HG03108 (cell line): ENCODE results near the gene SBF2.

Experiments used
- ATAC-seq: cut with Tn5 transposase; IDR thresholded peaks from one replicate; pipeline ENCODE4 v1.9.1; 2021; ENCODE audit warnings: moderate library complexity; ENCODE audit not compliant: unreplicated experiment

Gene SBF2

DNA sequence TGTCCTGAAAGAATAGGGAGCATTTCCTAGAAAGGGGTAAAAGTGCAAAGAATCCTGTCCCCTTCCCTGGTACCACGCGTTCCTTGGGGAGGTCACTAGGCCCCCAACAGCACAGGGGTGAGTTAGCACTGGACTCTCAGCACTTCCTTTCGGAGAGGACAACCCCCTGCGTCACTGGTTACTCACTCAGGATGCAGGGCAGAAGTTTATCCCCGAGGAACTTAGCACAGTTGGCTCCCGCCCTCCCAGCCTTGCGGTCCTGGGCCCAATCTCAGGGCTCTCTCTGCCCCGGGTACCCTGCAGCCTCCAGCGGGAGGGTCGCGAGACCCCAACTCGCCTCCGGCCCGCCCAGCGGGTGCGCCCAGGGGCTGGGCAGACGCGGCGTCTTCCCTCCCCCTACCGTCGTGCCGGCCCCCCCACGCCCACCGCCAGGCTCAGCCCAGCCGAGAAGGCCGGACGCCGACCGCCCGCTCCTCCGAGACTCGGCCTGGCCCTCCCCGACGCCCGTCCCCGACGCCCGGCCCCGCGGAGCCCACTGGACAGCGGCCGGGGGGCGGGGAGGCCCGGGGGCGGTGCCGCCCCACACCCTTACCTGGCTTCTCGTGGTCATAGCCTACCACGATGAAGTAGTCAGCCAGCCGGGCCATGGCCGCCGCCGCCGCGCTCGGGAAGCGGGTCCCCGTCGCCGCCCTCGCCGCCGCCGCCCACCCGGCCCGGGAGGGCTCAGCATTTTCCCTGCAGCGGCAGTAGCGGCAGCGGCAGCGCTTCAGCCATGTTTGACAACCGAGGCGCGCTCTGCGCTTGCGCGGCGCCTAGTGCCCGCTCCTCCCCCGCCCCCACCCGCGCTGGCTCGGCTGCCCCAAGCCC is at the start of gene SBF2:
Gene SBF2, minus strand, starts transcription at position 797 of the 867 bp plus-strand sequence. Its CDS starts 150 bp downstream, at position 647.
- peak; percentile 36 for ATAC-seq

- ATAC-seq, result no peak
These were observed 44.3 kb upstream of the SBF2 start for GRCh38 chr11:10338287-10338686.

GRCh38 chr11:10333490-10333889 is 39.5 kb upstream of the SBF2 start:
- no peak for ATAC-seq

DNA sequence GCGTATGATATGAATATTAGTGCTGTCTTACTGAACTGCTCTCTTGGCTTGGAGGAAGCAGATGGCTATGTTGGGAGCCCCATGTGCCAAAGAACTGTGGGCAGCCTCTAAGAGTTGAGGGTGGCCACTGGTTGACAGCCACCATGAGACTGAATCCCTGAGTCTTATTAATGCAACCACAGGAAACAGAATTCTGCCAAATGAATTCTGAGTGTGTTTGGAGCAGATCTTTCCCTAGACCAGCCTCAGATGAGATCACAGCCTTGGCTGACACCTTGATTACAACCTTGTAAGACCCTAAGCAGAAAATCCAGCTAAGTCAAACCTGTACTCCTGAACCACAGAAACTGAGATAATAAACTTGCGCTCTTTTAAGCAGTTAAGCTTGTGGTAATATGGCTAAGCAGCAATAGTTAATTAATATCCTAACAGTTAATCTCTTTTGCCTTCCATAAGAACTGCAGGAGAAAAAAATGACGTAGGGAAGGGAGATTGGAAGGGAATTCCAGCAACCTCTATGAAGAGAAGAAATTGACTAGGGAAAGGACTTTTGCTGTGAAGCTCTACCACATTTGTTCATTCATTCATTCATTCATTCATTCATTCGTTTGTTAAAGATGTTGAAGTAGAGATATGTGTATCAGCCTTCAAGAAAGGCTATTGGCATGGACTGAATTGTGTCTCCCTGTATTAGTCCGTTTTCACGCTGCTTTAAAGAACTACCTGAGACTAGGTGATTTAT is 37.7 kb upstream of the SBF2 start:
- no peak for ATAC-seq

DNA sequence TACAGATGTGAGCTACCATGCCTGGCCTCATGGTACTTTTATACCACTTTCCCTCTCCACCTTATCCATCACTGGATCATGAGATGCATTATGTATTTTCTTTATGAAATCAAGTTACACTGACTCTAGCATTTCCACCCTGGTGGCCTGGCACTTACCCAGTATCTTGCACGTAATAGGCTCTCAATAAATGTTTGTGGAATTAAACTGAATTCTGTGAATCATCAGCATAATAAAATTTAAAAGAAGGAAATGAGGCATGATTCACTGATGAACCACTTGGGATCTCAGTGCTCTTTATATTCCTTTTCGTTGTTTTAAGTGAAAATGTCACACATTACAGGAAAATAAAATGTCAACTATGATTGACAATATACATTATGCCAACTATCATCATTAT is 35.9 kb upstream of the SBF2 start:
- ATAC-seq, result no peak

- ATAC-seq, result no peak
These were observed 35.3 kb upstream of the SBF2 start for GRCh38 chr11:10329356-10329755.

GRCh38 chr11:10328314-10329098 is 34.5 kb upstream of the SBF2 start:
- ATAC-seq, result no peak

- ATAC-seq, result no peak
These were observed 33.2 kb upstream of the SBF2 start for GRCh38 chr11:10327254-10327653.

DNA sequence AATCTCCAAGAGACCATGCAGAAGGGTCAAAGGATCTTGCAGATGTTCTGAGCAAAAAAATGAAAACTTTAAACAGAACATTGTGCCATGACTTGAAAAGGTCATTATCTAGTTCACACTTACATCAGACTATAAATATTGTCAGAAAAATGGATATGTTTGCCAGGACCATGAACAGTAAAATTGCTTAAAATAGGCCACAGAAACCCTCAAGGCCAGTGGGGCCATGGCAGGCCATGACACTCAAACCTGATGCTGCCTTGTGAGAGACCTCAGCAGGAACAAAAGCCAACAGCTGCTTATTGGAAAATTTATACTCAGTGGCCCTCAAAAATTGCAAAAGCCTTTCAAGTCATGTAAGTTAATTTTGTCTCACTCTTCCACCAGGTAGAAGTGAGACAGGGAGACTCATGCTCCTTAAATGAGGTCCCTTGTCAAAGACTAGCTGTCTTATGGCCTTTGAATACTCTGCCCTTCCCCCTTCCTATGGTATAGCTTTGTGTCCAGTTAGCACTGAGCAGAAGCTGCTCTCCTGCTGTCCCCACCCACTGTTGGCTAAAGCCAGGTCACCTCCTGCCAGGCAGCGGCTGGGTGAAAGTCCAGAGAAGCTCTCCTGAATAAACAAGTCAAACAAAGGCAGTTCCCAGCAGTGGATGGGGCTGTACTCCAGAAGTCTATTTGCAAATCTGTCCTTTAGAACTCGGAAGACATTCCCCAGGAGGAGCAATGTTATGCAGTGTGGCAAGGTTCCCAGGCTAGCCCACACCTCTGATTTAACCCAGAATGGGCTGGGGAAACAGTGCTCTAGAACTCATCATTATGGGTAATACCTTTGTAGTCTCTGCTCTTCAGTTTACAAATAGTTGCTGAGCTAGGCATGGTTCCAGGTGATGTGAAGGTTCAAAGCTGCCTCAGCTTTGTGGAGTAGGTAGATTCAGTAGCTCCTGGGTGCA is 32.3 kb upstream of the SBF2 start:
- no peak for ATAC-seq

GRCh38 chr11:10325277-10326011 is 31.4 kb upstream of the SBF2 start:
- no peak for ATAC-seq

GRCh38 chr11:10324474-10324873 is 30.5 kb upstream of the SBF2 start:
- ATAC-seq, result no peak

DNA sequence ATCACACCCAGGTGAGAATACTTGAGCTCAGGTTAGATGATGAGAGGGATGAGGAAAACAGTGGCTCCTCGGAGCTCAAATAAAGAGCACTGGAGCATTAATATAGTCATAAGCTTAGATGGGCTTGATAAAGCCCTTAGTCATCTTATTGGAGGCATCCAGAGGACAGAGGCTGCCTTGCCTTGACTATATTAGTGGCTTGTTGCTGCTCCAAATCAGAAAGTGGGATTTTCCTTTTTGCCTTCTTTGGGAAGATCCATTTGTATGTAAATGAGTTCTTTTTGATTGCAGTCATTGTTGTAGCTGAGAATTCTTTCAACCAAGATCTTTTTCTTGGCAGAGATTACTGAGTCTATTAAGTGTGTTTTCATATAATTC is 29.8 kb upstream of the SBF2 start:
- ATAC-seq, result no peak

DNA sequence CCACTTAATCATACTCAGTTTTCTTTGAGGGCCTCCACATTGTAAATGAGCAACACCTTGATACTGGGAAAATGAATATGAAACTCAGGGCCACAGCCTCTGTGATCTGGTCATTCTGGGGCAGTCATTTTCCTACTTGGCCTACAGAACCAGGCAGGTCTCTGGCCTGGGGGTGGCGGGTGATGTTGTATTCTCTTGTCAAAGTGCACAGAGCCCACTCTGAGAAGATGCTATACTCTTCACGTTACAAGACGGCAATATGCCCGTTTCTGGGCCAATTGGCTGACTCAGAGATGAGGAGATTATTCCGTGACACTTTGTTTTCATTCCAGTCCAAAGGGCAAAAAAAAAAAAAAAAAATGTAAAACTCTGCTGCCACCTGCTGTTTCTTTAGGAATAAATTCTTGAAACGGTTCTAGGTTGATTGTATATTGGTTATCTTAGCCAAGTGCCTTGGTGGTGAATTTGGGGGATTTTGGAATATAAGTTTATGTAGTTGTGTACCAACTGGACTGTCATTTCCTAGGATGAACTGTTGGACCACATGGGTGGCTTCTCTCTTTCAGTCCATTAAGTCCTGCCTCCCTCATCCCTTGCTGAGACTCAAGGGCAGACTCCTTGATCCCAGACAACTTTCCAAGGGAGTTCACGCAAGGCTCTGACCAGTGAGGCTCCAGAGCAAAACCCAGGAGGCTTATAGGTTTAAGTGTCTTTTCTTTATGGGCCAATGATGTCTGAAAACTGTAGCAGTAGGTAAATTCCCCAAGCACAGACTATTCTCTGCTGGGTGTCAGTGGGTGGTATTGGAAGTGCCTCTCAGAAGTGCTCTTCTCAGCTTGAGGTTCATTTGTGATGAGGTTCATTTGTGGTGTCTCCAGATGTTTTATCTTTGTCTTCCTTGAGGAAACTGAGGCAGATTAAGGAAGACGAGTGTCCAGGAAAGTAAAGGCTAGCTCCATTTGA is 29.1 kb upstream of the SBF2 start:
- ATAC-seq, result no peak

GRCh38 chr11:10322401-10322800 is 28.4 kb upstream of the SBF2 start:
- no peak for ATAC-seq

DNA sequence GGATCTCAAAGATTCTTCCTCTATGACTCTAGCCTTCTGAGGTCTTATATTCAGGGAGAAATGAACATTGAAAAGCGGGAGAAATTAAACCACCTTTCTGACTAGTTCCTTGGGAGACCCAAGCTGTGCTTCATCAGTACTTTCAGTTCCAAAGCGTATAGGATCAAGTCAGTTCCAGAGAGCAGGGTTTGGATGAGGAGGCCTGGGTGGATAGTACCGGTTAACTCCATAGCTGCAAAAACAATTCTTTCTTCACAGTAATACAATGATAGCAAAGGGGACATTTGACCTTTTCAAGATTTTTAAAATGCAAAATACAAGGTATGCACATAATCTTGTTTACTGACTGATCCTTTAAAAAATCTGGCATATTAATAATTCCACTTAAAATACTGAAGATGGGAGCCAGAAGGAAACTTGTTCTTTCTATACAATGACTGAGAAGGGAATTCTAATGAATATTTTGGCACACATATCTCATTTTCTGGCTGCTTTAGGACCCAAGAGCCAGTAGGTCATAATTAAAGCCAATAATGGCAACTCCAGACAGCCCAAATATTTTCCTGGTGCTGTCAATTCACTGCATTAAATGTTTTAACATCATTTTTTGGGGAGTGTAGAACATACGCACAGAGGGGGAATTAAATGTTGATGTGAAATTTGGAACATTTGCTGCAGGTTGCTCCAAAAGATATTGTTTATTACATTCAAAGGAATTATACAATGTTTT is 26.9 kb upstream of the SBF2 start:
- ATAC-seq, result no peak

DNA sequence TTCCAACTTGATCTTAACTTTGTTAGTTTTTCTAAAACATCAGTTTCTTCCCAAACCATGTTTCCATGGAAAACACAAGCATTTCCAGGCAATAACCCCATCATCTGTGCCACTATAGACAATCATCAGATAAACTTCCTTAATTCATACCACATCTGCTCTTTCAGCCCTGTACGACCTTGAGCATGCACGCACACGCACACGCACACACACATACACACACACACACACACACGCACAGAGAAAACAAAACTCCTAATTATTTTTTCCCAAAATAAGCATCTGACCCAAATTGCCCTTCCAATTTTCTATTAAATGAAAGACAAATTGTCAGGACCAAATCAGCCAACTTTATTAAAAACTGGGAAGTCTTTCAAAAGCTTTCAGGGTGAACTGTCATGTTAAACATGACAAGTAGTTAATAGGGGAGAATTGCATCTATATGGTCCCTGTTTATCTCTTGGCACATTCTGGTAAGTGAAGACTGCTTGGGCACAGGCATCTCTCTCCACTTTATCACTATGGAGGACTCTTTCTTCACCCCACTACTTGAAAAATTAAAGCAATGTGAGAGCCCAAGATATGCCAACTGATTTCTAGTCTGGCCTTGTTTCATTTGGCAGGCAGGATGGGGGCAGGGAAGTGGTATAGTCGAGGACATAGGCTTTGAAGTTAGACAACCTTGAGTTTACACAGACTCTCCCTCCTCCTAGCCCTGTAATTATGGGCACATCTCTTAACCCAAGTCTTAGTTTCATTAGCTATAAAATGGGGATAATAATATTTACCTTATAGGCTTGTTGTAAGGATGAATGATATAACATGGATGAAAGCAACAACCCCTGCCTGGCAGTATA is 25.9 kb upstream of the SBF2 start:
- ATAC-seq, result no peak

DNA sequence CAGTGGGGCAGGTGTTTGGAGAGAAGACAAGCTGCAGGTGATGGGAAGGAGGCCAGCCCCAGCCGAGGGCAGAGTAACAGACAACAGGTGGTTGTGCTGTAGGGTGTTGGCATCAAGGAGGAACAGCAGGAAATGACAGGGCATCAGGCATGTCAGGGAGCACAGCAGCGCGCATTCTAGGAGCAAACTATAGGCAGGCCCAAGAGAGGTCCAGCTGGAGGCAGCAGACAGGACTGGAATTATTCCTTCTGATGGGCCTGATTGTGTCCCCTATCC is 24.4 kb upstream of the SBF2 start:
- ATAC-seq, result no peak
